K562 (cell line): ENCODE measurements around the gene PRKAR1B. TPM values are rescaled to one million over a fixed set of nuclear protein-coding genes. Genes with fewer than 3 reads are reported as not detected.

Source experiments
- ATAC-seq: fragments of 200-7000 bp; cut with Tn5 transposase; 3 replicates; pipeline ENCODE4 v1.9.1; 2020; ENCODE audit warnings: moderate library complexity
- BruUV-seq: library from RNA; stranded (reverse); fragments of 400-500 nt; replicated peaks from 2 replicates; lab custom pipeline; 2021; lab: Mats Ljungman, UMichigan
- CTCF ChIA-PET: fragments of 300-600 bp; formaldehyde crosslinking; extraction: SDS; loops from one replicate; lab custom pipeline; 2021; ENCODE audit warnings: low intra/inter-chr PET ratio; lab: Yijun Ruan, JAX
- POLR2A ChIA-PET: fragments of 300-600, 350-650 bp; sonication (Branson Sonifier 250); formaldehyde crosslinking; extraction: SDS; loops from one replicate; lab custom pipeline; 2021; ENCODE audit warnings: antibody characterized with exemption, inconsistent platforms; lab: Yijun Ruan, JAX
- DNase-seq, 4 experiments: peaks; one replicate each; pipeline versions ENCODE4 v3.0.0 to v3.0.0-alpha.2; 2011 to 2018; ENCODE audit warnings: low spot score in 3 of 4, mixed read lengths in 3 of 4; ENCODE audit errors: extremely low read depth in 1 of 4
- FAIRE-seq: peaks from 2 replicates; lab custom pipeline; 2011; peaks lifted over from hg19 to GRCh38; lab: Jason Lieb, UNC
- H2AFZ ChIP-seq: 2 replicates; pipeline ENCODE4 v1.6.0; 2011; ENCODE audit warnings: low read depth, low read length, control low read depth, inconsistent platforms
- H3K27ac ChIP-seq: fragments of 200-600 bp; 3 replicates; pipeline ENCODE4 v1.8.0; 2011; ENCODE audit warnings: low read depth, mild to moderate bottlenecking, control low read depth, inconsistent platforms, low read length, moderate library complexity, mixed read lengths; ENCODE audit errors: extremely low read depth
- H3K27me3 ChIP-seq, 2 experiments: fragments of 300-600 bp in 1 of 2; 2 replicates in 1 of 2; 3 replicates in 1 of 2; pipeline versions ENCODE4 v1.6.0 to v1.8.0; 2011; ENCODE audit warnings: inconsistent platforms in 2 of 2, low read length in 2 of 2, mild to moderate bottlenecking in 1 of 2, mixed read lengths in 1 of 2, moderate library complexity in 1 of 2; ENCODE audit not compliant: control insufficient read depth in 2 of 2, insufficient read depth in 2 of 2
- H3K36me3 ChIP-seq: fragments of 300-600 bp; 3 replicates; pipeline ENCODE4 v1.8.0; 2011; ENCODE audit warnings: mild to moderate bottlenecking, low read length, inconsistent platforms; ENCODE audit not compliant: control insufficient read depth, insufficient read depth
- H3K4me1 ChIP-seq, 2 experiments: fragments of 200-600 bp in 1 of 2; replicated peaks in 1 of 2; 2 replicates in 1 of 2; 3 replicates in 1 of 2; pipeline versions ENCODE4 v1.5.1 to v1.8.0; 2011; ENCODE audit warnings: inconsistent platforms in 2 of 2, low read length in 2 of 2, mild to moderate bottlenecking in 1 of 2, mixed read lengths in 1 of 2, moderate library complexity in 1 of 2; ENCODE audit not compliant: control insufficient read depth in 2 of 2, insufficient read depth in 2 of 2
- H3K4me2 ChIP-seq: 2 replicates; pipeline ENCODE4 v1.6.1; 2011; ENCODE audit warnings: low read length, control low read depth, inconsistent platforms, mixed read lengths; ENCODE audit not compliant: insufficient read depth
- H3K4me3 ChIP-seq: fragments of 200-600 bp; sonication (generic), shearing (Covaris generic); 2 replicates; pipeline ENCODE4 v1.5.1; 2016; ENCODE audit warnings: control low read depth, inconsistent platforms
- H3K79me2 ChIP-seq: fragments of 200-600 bp; 3 replicates; pipeline ENCODE4 v1.8.0; 2011; ENCODE audit warnings: low read length, inconsistent platforms; ENCODE audit not compliant: control insufficient read depth, insufficient read depth
- H3K9ac ChIP-seq, 2 experiments: 2 replicates each; pipeline versions ENCODE4 v1.6.0 to v1.6.1; 2011; ENCODE audit warnings: low read depth in 2 of 2, low read length in 2 of 2, control low read depth in 1 of 2, inconsistent platforms in 1 of 2, mild to moderate bottlenecking in 1 of 2, mixed read lengths in 1 of 2; ENCODE audit not compliant: insufficient read depth in 1 of 2
- H3K9me1 ChIP-seq: one replicate; pipeline ENCODE4 v1.6.0; 2011; ENCODE audit warnings: inconsistent platforms, mild to moderate bottlenecking, low read length, moderate library complexity; ENCODE audit not compliant: control insufficient read depth, insufficient read depth
- H3K9me3 ChIP-seq: replicated peaks from 2 replicates; pipeline ENCODE4 v1.5.1; 2011; ENCODE audit warnings: low read depth, low read length, inconsistent platforms; ENCODE audit not compliant: control insufficient read depth, insufficient read depth
- H4K20me1 ChIP-seq: replicated peaks from 2 replicates; pipeline ENCODE4 v1.6.1; 2011; ENCODE audit warnings: low read length, inconsistent platforms, mixed read lengths; ENCODE audit not compliant: control insufficient read depth, insufficient read depth
- BCOR ChIP-seq: fragments of 450-650 bp; IDR thresholded peaks from 2 replicates; pipeline ENCODE4 v1.6.1; 2016
- KHSRP ChIP-seq: fragments of 450-650 bp; IDR thresholded peaks from 2 replicates; pipeline ENCODE4 v1.6.1; 2017
- NR3C1 ChIP-seq: sonication (generic); formaldehyde crosslinking; IDR thresholded peaks from 2 replicates; pipeline ENCODE4 v1.8.1; 2022; ENCODE audit warnings: missing genetic modification reagents
- POLR2A ChIP-seq: fragments of 450-650 bp; conservative IDR thresholded peaks from 2 replicates; pipeline ENCODE4 v1.6.1; 2016
- TEAD2 ChIP-seq: fragments of 450-650 bp; IDR thresholded peaks from 2 replicates; pipeline ENCODE4 v1.6.1; 2016; ENCODE audit warnings: missing genetic modification characterization, control low read depth, missing compliant biosample characterization
- ZNF316 ChIP-seq: fragments of 450-650 bp; IDR thresholded peaks from 2 replicates; pipeline ENCODE4 v1.6.1; 2016
- ZNF583 ChIP-seq: fragments of 250-450 bp; sonication (Bioruptor Pico); IDR thresholded peaks from 2 replicates; pipeline ENCODE4 v1.4.0; 2020
- WGBS: fragments of 100-300 bp; shearing (Covaris generic); methylation state at CpG from one replicate; pipeline ENCODE4 v1.1.6; 2016; ENCODE audit warnings: low coverage, mixed read lengths; ENCODE audit not compliant: insufficient coverage; ENCODE audit errors: missing lambda C conversion rate; 5-methylcytosine and 5-hydroxymethylcytosine counted together
- in situ Hi-C: fragments of 300-500 bp; cut with MboI; formaldehyde crosslinking; loops from 4 replicates; pipeline ENCODE4 v1.15.0; 2018; ENCODE audit warnings: inconsistent platforms, mixed read lengths
- intact Hi-C: fragments of 100-400 bp; cut with micrococcal nuclease; formaldehyde crosslinking; loops from 2 replicates; pipeline ENCODE4 v1.14.2; 2022
- polyA plus RNA-seq, 8 experiments: library from polyadenylated mRNA; depleted of rRNA in 4 of 8; stranded (reverse) in 5 of 8; unstranded in 3 of 8; fragments of >200 nt; fragmentation: Nextera tagmentation in 2 of 8; fragmentation: Illumina TruSeq in 1 of 8; extraction: Ambion mirVana in 2 of 8; extraction: Trizol in 1 of 8; gene quantifications; 2 replicates each; pipeline versions ENCODE4 v1.2.1 to v1.2.3, GENCODE V29; 2011 to 2014; ENCODE audit warnings: inconsistent platforms in 1 of 8, missing spikeins in 1 of 8
- total RNA-seq, 7 experiments: library from RNA; depleted of rRNA in 6 of 7; stranded (reverse); fragments of >200 nt in 6 of 7; fragmentation: Illumina TruSeq in 2 of 7; extraction: Trizol in 2 of 7; gene quantifications; 2 replicates each; pipeline versions ENCODE4 v1.2.1 to v1.2.3, GENCODE V29; 2011 to 2021; ENCODE audit warnings: low replicate concordance in 1 of 7
- TF ChIP-seq, protein P1 (sequence below): IDR thresholded peaks from 2 replicates; pipeline ENCODE4 v1.6.1; 2014; ENCODE audit warnings: antibody characterized with exemption
- TF ChIP-seq, protein P2 (sequence below): fragments of 250-450 bp; sonication (Bioruptor Pico); IDR thresholded peaks from 2 replicates; pipeline ENCODE4 v1.4.0; 2020; ENCODE audit warnings: mild to moderate bottlenecking, moderate library complexity

Gene PRKAR1B
- total and polyA plus RNA-seq, 9 of the 15 experiments (the other 6 are each of a cell fraction or from before 2014, with no cell fraction given) = 0.99 to 30.5 (median 12.7) TPM

DNA sequence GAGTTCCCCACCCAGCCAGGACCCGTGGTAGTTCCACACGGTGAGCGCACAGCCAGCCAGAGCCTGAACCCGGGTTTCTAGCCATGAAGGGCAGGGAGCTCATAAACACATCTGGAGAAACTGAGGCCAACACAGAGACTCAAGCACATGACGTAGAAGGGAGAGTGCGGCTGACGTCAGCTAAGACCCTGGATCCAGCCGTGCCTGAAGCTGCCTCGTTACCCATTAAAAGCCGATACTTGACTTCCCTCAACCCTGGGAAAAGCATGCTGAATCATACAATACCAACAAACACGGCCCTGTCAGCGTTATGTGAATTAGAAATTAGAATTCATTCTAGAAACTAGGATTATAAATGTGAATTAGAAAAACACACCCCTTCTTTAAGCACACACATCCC, 142.3 kb downstream of the PRKAR1B start:
- WGBS = 88% methylated on average over 11 of the region's 12 CpGs
- CTCF ChIA-PET = no interaction called here

More for the DNA sequence above, 142.3 kb downstream of the PRKAR1B start:
- Histone ChIP-seq H3K4me2 (peak overlapping the region; percentile 69), H3K9me3 (peaks cover 10% of the 10 kb centered on the region; the same call in 1 of the 2 replicates), H3K27ac (peak overlapping the region; percentile 86), H3K79me2 (no peaks in the 10 kb centered on the region), H3K4me1 (peaks cover 11 to 32% of the 10 kb centered on the region in 2 experiments; a peak in 4 of 5 replicates), H3K9me1 (no peaks in the 10 kb centered on the region)
- TF ChIP-seq POLR2A (0 out of 2 replicates have a peak, but pooled peaks have one; percentile 1), BCOR (0 out of 2 replicates have a peak, but pooled peaks have one; percentile 14), NR3C1 (CRISPR knock-in tag) (no peak), ZNF583 (CRISPR knock-in tag) (no peak), TEAD2 (tag) (no peak), KHSRP (no peak), ZNF316 (peak; percentile 8; the same call in 1 of the 2 replicates)
- TF ChIP-seq, protein P1, sequence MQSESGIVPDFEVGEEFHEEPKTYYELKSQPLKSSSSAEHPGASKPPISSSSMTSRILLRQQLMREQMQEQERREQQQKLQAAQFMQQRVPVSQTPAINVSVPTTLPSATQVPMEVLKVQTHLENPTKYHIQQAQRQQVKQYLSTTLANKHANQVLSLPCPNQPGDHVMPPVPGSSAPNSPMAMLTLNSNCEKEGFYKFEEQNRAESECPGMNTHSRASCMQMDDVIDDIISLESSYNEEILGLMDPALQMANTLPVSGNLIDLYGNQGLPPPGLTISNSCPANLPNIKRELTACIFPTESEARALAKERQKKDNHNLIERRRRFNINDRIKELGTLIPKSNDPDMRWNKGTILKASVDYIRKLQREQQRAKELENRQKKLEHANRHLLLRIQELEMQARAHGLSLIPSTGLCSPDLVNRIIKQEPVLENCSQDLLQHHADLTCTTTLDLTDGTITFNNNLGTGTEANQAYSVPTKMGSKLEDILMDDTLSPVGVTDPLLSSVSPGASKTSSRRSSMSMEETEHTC = no peak
- TF ChIP-seq, protein P2, sequence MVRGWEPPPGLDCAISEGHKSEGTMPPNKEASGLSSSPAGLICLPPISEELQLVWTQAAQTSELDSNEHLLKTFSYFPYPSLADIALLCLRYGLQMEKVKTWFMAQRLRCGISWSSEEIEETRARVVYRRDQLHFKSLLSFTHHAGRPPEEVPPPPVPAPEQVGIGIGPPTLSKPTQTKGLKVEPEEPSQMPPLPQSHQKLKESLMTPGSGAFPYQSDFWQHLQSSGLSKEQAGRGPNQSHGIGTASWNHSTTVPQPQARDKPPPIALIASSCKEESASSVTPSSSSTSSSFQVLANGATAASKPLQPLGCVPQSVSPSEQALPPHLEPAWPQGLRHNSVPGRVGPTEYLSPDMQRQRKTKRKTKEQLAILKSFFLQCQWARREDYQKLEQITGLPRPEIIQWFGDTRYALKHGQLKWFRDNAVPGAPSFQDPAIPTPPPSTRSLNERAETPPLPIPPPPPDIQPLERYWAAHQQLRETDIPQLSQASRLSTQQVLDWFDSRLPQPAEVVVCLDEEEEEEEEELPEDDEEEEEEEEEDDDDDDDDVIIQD (CRISPR knock-in tag) = no peak
- TF ChIP-seq, all 486 proteins: peak for 3
- intact Hi-C loops = no loop called here
- FAIRE-seq (no peak), ATAC-seq (no peak), DNase-seq (no peak)
- Histone ChIP-seq H3K36me3 (peaks cover 40% of the 10 kb centered on the region), H2AFZ (peak overlapping the region; percentile 82), H4K20me1 (no peaks in the 10 kb centered on the region), H3K4me3 (no peak overlapping the region), H3K27me3 (no peaks in the 10 kb centered on the region), H3K9ac (peak overlapping the region; percentile 49 to 85)
- in situ Hi-C loops = no loop called here
- BruUV-seq = no TSS peak
- POLR2A ChIA-PET = interaction anchor here (0.6 to 1.2 kb wide), 2 partner anchors 15 to 16 kb away, joined by 3 to 6 read pairs; no protein-coding TSS in a partner anchor
